ENCODE measurements around the gene ARAP3. TPM values are rescaled to one million over a fixed set of nuclear protein-coding genes. Genes with fewer than 3 reads are reported as not detected.

The ARAP3 gene
- total RNA-seq, 1 experiment from 2014 or later = 2.5 TPM

- DNase-seq (ENCODE audit: low read depth, low spot score) (no peak), ATAC-seq (no peak)
- ChIA-PET POLR2A (interaction anchor here (0.5 kb wide), 1 partner anchor 14 kb away, joined by 3 read pairs; no protein-coding TSS in a partner anchor), CTCF (no interaction called here)
- Histone ChIP-seq H3K27me3 (ENCODE audit: control insufficient read depth, insufficient read depth, low read length) (no peaks in the 10 kb centered on the region), H3K4me3 (ENCODE audit: low read depth in 2 of 2, low read length in 2 of 2) (no peak overlapping the region), H3K4me1 (ENCODE audit: control insufficient read depth, insufficient read depth, low read length) (no peaks in the 10 kb centered on the region), H3K36me3 (ENCODE audit: control insufficient read depth, insufficient read depth, low read length) (no peaks in the 10 kb centered on the region), H3K9me3 (ENCODE audit: control insufficient read depth, insufficient read depth, low read depth, low read length) (no peaks in the 10 kb centered on the region), H3K27ac (ENCODE audit: low read length) (no peak overlapping the region)
- TF ChIP-seq REST (IDR thresholded peaks at IDR 0.05; ENCODE audit: insufficient read depth in 1 of 2, low read depth in 2 of 2, low read length in 1 of 2) (no peak), SIN3A (IDR thresholded peaks at IDR 0.05; ENCODE audit: borderline replicate concordance, insufficient read depth, low read depth, low read length) (no peak), POLR2AphosphoS5 (IDR thresholded peaks at IDR 0.05; ENCODE audit: low read depth, low read length) (no peak), TCF7L2 (IDR thresholded peaks at IDR 0.05; ENCODE audit: low read depth, low read length) (no peak)
- TF ChIP-seq, protein P1, sequence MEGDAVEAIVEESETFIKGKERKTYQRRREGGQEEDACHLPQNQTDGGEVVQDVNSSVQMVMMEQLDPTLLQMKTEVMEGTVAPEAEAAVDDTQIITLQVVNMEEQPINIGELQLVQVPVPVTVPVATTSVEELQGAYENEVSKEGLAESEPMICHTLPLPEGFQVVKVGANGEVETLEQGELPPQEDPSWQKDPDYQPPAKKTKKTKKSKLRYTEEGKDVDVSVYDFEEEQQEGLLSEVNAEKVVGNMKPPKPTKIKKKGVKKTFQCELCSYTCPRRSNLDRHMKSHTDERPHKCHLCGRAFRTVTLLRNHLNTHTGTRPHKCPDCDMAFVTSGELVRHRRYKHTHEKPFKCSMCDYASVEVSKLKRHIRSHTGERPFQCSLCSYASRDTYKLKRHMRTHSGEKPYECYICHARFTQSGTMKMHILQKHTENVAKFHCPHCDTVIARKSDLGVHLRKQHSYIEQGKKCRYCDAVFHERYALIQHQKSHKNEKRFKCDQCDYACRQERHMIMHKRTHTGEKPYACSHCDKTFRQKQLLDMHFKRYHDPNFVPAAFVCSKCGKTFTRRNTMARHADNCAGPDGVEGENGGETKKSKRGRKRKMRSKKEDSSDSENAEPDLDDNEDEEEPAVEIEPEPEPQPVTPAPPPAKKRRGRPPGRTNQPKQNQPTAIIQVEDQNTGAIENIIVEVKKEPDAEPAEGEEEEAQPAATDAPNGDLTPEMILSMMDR (IDR thresholded peaks at IDR 0.05) = no peak
- in situ Hi-C loops (cut with HindIII; ENCODE audit: low pct_unique_long_range_greater_than_20kb, low sequenced_read_pairs) (no loop called here), intact Hi-C loops (cut with micrococcal nuclease; ENCODE audit: unreplicated experiment) (no loop called here)
- no TSS peak for BruUV-seq (replicated peaks)
Measured at GRCh38 chr5:141657937-141658545, 24.0 kb downstream of the ARAP3 start.

- no peaks in the 10 kb centered on the region for H3K9me3 ChIP-seq (ENCODE audit: control insufficient read depth, insufficient read depth, low read depth, low read length)
- H3K36me3 ChIP-seq (ENCODE audit: control insufficient read depth, insufficient read depth, low read length) = no peaks in the 10 kb centered on the region
- no peaks in the 10 kb centered on the region for H3K27me3 ChIP-seq (ENCODE audit: control insufficient read depth, insufficient read depth, low read length)
- POLR2A ChIA-PET = interaction anchor here (0.5 kb wide), 1 partner anchor 14 kb away, joined by 3 read pairs; no protein-coding TSS in a partner anchor
- no TSS peak for BruUV-seq (replicated peaks)
- no peak for DNase-seq (ENCODE audit: low read depth, low spot score)
- no peaks in the 10 kb centered on the region for H3K4me1 ChIP-seq (ENCODE audit: control insufficient read depth, insufficient read depth, low read length)
- H3K4me3 ChIP-seq (ENCODE audit: low read depth in 2 of 2, low read length in 2 of 2) = no peak overlapping the region
- in situ Hi-C loops (cut with HindIII; ENCODE audit: low pct_unique_long_range_greater_than_20kb, low sequenced_read_pairs) (no loop called here), intact Hi-C loops (cut with micrococcal nuclease; ENCODE audit: unreplicated experiment) (no loop called here)
- ATAC-seq = no peak
- no peak for TF ChIP-seq REST (IDR thresholded peaks at IDR 0.05; ENCODE audit: insufficient read depth in 1 of 2, low read depth in 2 of 2, low read length in 1 of 2)
- no peak for TF ChIP-seq SIN3A (IDR thresholded peaks at IDR 0.05; ENCODE audit: borderline replicate concordance, insufficient read depth, low read depth, low read length)
- TF ChIP-seq, protein P1 (IDR thresholded peaks at IDR 0.05) = no peak
- no peak for TF ChIP-seq TCF7L2 (IDR thresholded peaks at IDR 0.05; ENCODE audit: low read depth, low read length)
- no peak for TF ChIP-seq POLR2AphosphoS5 (IDR thresholded peaks at IDR 0.05; ENCODE audit: low read depth, low read length)
- no peak overlapping the region for H3K27ac ChIP-seq (ENCODE audit: low read length)
- CTCF ChIA-PET = no interaction called here
Measured at GRCh38 chr5:141657404-141657803, 24.6 kb downstream of the ARAP3 start.
